IPS-18c (cell line): Measurements from ENCODE around the gene AHSA1.
A peak's percentile ranks its signal among the peaks of the same experiment; 100 is the strongest.

Experiments
- H3K4me3 ChIP-seq: 2 replicates; pipeline ENCODE4 v1.7.0; 2013; ENCODE audit warnings: low read depth, mild to moderate bottlenecking, low read length, moderate library complexity; ENCODE audit not compliant: insufficient read depth
- H3K9me3 ChIP-seq: one replicate; pipeline ENCODE4 v1.6.1; 2013; ENCODE audit warnings: mild to moderate bottlenecking, low read length, moderate library complexity; ENCODE audit not compliant: control insufficient read depth, insufficient read depth

AHSA1 gene

GRCh38 chr14:77498120-77498979, 40.5 kb downstream of the AHSA1 start, which contains the start of gene ISM2:
TSS of gene ISM2 (minus strand) at chr14:77498816. CDS start at chr14:77498793, 23 bp downstream.
- H3K4me3 ChIP-seq, result peak within 1 kb of the TSS; percentile 66
- H3K9me3 ChIP-seq, result peaks cover 2% of the 10 kb centered on the region

GRCh38 chr14:77498984-77499527, 41.2 kb downstream of the AHSA1 start:
- H3K4me3 ChIP-seq, result peak overlapping the region; percentile 66
- peaks cover 2% of the 10 kb centered on the region for H3K9me3 ChIP-seq

DNA sequence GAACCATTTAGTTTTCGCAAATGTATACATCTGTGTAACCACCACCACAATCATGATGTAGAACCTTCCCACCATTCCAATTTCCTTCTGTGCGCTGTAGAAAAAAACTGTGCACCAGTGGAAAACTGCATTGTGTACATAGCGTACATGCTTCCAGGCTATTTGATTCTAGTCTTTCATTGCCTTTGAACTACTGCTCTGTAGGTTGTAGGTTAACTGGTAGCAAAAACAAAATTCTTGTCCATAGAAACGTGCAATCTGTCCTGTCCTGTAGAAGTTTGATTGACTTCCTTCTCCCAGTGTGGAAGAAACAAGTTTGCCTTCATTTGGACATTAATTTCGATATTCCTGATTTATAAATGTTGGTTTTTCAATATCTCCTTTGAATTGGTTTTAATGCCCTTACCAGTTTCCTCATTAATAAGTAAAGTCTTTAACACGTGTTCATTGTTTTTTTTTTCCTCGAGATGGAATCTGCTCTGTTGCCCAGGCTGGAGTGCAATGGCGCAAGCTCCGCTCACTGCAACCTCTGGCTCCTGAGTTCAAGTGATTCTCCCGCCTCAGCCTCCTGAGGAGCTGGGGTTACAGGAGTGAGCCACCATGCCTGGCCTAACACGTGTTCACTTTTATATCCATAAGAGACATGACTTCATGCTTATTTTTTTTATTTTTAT, 44.4 kb downstream of the AHSA1 start:
- Histone ChIP-seq H3K9me3 (peaks cover 4% of the 10 kb centered on the region), H3K4me3 (no peak overlapping the region)

DNA sequence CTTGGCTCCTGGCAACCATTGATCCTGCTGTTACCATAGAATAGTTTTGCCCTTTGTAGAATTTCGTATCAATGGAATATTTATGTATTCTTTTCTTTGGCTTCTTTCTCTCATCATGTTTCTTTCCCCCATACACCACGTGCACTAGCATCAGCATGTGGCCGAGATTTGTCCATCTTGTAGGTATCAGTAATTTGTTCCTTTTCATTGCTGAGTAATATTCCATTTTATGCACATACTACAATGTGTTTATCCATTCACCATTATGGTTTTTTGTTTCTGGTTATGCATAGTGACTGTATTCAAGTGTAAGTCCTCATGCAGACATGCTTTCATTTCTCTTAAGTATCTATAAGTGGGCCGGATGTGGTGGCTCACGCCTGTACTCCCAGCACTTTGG, 45.2 kb downstream of the AHSA1 start:
- H3K9me3 ChIP-seq, result peaks cover 4% of the 10 kb centered on the region
- no peak overlapping the region for H3K4me3 ChIP-seq

- peaks cover 4% of the 10 kb centered on the region for H3K9me3 ChIP-seq
- no peak overlapping the region for H3K4me3 ChIP-seq
Measured at GRCh38 chr14:77505031-77505430, 47.1 kb downstream of the AHSA1 start.

DNA sequence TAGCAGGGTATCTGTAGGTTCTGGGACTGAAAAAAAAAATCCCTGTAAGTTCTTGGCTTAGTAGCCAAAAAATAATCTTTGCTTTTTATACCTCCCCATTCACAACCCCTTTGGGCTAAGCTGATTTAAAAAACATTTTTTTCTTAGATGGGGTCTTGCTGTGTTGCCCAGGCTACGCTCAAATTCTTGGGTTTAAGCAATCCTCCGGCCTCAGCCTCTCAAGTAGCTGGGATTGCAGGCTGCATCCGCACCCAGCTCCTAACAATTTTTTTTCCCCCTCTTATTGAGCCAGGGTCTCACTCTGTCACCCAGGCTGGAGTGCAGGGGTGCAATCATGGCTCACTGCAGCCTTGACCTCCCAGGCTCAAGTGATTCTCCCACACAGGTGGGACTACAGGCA, 49.9 kb downstream of the AHSA1 start:
- Histone ChIP-seq H3K9me3 (peaks cover 4% of the 10 kb centered on the region), H3K4me3 (no peak overlapping the region)

GRCh38 chr14:77508249-77508648, 50.4 kb downstream of the AHSA1 start:
- no peak overlapping the region for H3K4me3 ChIP-seq
- peaks cover 4% of the 10 kb centered on the region for H3K9me3 ChIP-seq

GRCh38 chr14:77508876-77509275, 51.0 kb downstream of the AHSA1 start:
- no peak overlapping the region for H3K4me3 ChIP-seq
- peaks cover 4% of the 10 kb centered on the region for H3K9me3 ChIP-seq

GRCh38 chr14:77509366-77509765, 51.5 kb downstream of the AHSA1 start:
- peaks cover 4% of the 10 kb centered on the region for H3K9me3 ChIP-seq

GRCh38 chr14:77511486-77512162, 53.7 kb downstream of the AHSA1 start:
- peaks cover 1% of the 10 kb centered on the region for H3K9me3 ChIP-seq
- H3K4me3 ChIP-seq, result no peak overlapping the region

More at GRCh38 chr14:77509366-77509765, 51.5 kb downstream of the AHSA1 start:
- H3K4me3 ChIP-seq, result no peak overlapping the region

DNA sequence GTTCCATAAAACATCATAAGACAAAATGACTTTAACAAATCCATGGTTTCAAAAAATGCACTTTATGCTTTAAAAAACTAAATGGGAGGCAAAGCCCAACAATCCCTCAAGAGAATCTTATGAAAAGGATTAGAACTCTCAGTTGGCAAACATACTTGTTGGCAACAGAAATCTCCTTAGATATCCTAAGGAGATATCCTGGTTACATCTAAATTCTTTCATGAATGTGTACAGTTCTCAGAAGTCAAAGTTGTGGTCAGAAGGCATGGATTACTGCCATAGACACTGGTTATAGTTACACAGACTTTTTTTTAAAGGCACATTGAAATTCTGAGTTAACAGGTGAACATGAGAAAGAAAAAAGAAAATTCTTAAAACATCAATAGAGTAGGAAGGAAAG, 58.2 kb downstream of the AHSA1 start:
- Histone ChIP-seq H3K9me3 (no peaks in the 10 kb centered on the region), H3K4me3 (no peak overlapping the region)
